BLaER1 treated with 17β-estradiol and CSF1 and Interleukin-3, amounts not matched to agents 10 nM and 100 nM (cell line): ENCODE data around the gene TPRKB.
A peak's percentile ranks its signal among the peaks of the same experiment; 100 is the strongest.
"Not testable (repeated sequence)": the region's sequence is repeated elsewhere in the genome, so short reads cannot be mapped to it uniquely, and the experiment has no call there.

ENCODE experiments used
- H3K27ac ChIP-seq, 11 experiments: shearing (Covaris generic); formaldehyde crosslinking; 2 replicates each; pipeline ENCODE4 v1.8.1; 2022
- H3K27me3 ChIP-seq, 11 experiments: shearing (Covaris generic); formaldehyde crosslinking; 2 replicates each; pipeline ENCODE4 v1.8.1; 2022
- H3K36me3 ChIP-seq, 11 experiments: shearing (Covaris generic); formaldehyde crosslinking; 2 replicates each; pipeline ENCODE4 v1.8.1; 2022
- H3K4me1 ChIP-seq, 10 experiments: shearing (Covaris generic); formaldehyde crosslinking; 2 replicates each; pipeline ENCODE4 v1.8.1; 2022
- H3K4me2 ChIP-seq, 11 experiments: shearing (Covaris generic); formaldehyde crosslinking; 2 replicates each; pipeline ENCODE4 v1.8.1; 2022
- H3K4me3 ChIP-seq, 10 experiments: shearing (Covaris generic); formaldehyde crosslinking; 2 replicates each; pipeline ENCODE4 v1.8.1; 2022
- H3K9ac ChIP-seq, 11 experiments: shearing (Covaris generic); formaldehyde crosslinking; 2 replicates each; pipeline ENCODE4 v1.8.1; 2022
- H3K9me3 ChIP-seq, 11 experiments: shearing (Covaris generic); formaldehyde crosslinking; replicated peaks in 1 of 11; 2 replicates each; pipeline ENCODE4 v1.8.1; 2022
- H4K20me1 ChIP-seq, 11 experiments: shearing (Covaris generic); formaldehyde crosslinking; 2 replicates each; pipeline ENCODE4 v1.8.1; 2022
- Cebpa-rat ChIP-seq, 11 experiments: shearing (Covaris generic); IDR thresholded peaks; 2 replicates each; pipeline ENCODE4 v1.8.1; 2022

TPRKB gene

GRCh38 chr2:73736855-73737779, at the start of gene TPRKB:
Gene TPRKB, minus strand, starts transcription at chr2:73737345. Its CDS starts 2,776 bp downstream, at chr2:73734569.
- Histone ChIP-seq H3K9me3 (peaks cover 0 to 9% (median 0%) of the 10 kb centered on the region in 11 experiments; a peak in 7 of 22 replicates), H3K4me2 (peak within 1 kb of the TSS; percentile 77 to 97 (median 88)), H3K4me3 (peak within 1 kb of the TSS; percentile 82 to 98 (median 86)), H3K4me1 (peaks cover 9 to 22% (median 15%) of the 10 kb centered on the region in 10 experiments; a peak in 18 of 20 replicates), H4K20me1 (0 out of 22 replicates have a peak, but pooled peaks cover 0 to 3% (median 0%) of the 10 kb centered on the region in 11 experiments), H3K36me3 (peaks cover 26 to 54% (median 36%) of the 10 kb centered on the region in 11 experiments), H3K27me3 (no peaks in the 10 kb centered on the region), H3K9ac (peak within 1 kb of the TSS; percentile 81 to 90 (median 87)), H3K27ac (peak within 1 kb of the TSS; percentile 70 to 88 (median 83))
- TF ChIP-seq Cebpa-rat (IDR thresholded peaks at IDR 0.05), result peak in 1 of 11 experiments; percentile 58; a peak in 2 of 22 replicates

GRCh38 chr2:73783883-73784282, 46.7 kb upstream of the TPRKB start, which contains the start of gene C2orf78:
Gene C2orf78, plus strand, starts transcription at chr2:73784183. Its CDS starts 127 bp downstream, at chr2:73784310.
- not testable (repeated sequence) for H3K4me1 ChIP-seq, H3K36me3 ChIP-seq, H4K20me1 ChIP-seq, H3K9me3 ChIP-seq, H3K4me2 ChIP-seq, H3K9ac ChIP-seq, H3K27me3 ChIP-seq, H3K4me3 ChIP-seq, H3K27ac ChIP-seq

GRCh38 chr2:73783402-73783801, 46.3 kb upstream of the TPRKB start:
- not testable (repeated sequence) for H4K20me1 ChIP-seq, H3K27ac ChIP-seq, H3K27me3 ChIP-seq, H3K9me3 ChIP-seq, H3K4me2 ChIP-seq, H3K9ac ChIP-seq, H3K36me3 ChIP-seq, H3K4me3 ChIP-seq
- H3K4me1 ChIP-seq, result peaks cover 5 to 13% (median 7%) of the 10 kb centered on the region in 10 experiments

GRCh38 chr2:73780237-73780582, 43.1 kb upstream of the TPRKB start:
- Histone ChIP-seq H3K9me3 (no peaks in the 10 kb centered on the region), H3K4me2 (peak overlapping the region; percentile 23 to 93 (median 79); a peak in 16 of 22 replicates), H3K36me3 (peaks cover 23 to 32% (median 25%) of the 10 kb centered on the region in 11 experiments), H4K20me1 (peaks cover 0 to 21% (median 0%) of the 10 kb centered on the region in 11 experiments; a peak in 9 of 22 replicates), H3K4me1 (peaks cover 11 to 27% (median 18%) of the 10 kb centered on the region in 10 experiments), H3K27ac (peak overlapping the region in 6 of 11 experiments; percentile 77 to 93 (median 87); a peak in 7 of 22 replicates), H3K9ac (peak overlapping the region; percentile 82 to 94 (median 91); a peak in 17 of 22 replicates), H3K27me3 (no peaks in the 10 kb centered on the region), H3K4me3 (peak overlapping the region; percentile 73 to 91 (median 84))
- TF ChIP-seq Cebpa-rat (IDR thresholded peaks at IDR 0.05), result no peak

GRCh38 chr2:73779467-73780236, 42.5 kb upstream of the TPRKB start, which contains the start of gene DUSP11:
Gene DUSP11, minus strand, starts transcription at chr2:73780103. Its CDS starts 129 bp downstream, at chr2:73779974.
- peak within 1 kb of the TSS; percentile 74 to 93 (median 88) for H3K27ac ChIP-seq
- no peaks in the 10 kb centered on the region for H3K27me3 ChIP-seq
- peak within 1 kb of the TSS; percentile 73 to 91 (median 84) for H3K4me3 ChIP-seq
- H3K36me3 ChIP-seq, result peaks cover 28 to 38% (median 31%) of the 10 kb centered on the region in 11 experiments
- H3K9ac ChIP-seq, result peak within 1 kb of the TSS; percentile 82 to 94 (median 91)
- peak within 1 kb of the TSS; percentile 77 to 94 (median 87) for H3K4me2 ChIP-seq
- peaks cover 11 to 27% (median 18%) of the 10 kb centered on the region in 10 experiments for H3K4me1 ChIP-seq
- H3K9me3 ChIP-seq, result no peaks in the 10 kb centered on the region
- peaks cover 0 to 21% (median 0%) of the 10 kb centered on the region in 11 experiments; a peak in 9 of 22 replicates for H4K20me1 ChIP-seq
- TF ChIP-seq Cebpa-rat (IDR thresholded peaks at IDR 0.05), result no peak

- Histone ChIP-seq H3K36me3 (peaks cover 35 to 45% (median 38%) of the 10 kb centered on the region in 11 experiments), H3K9ac (peak overlapping the region; percentile 82 to 94 (median 91)), H4K20me1 (peaks cover 0 to 21% (median 0%) of the 10 kb centered on the region in 11 experiments; a peak in 9 of 22 replicates), H3K4me2 (peak overlapping the region; percentile 77 to 94 (median 87)), H3K27ac (peak overlapping the region; percentile 74 to 93 (median 88)), H3K4me1 (peaks cover 11 to 27% (median 18%) of the 10 kb centered on the region in 10 experiments), H3K4me3 (peak overlapping the region; percentile 73 to 91 (median 84))
- H3K27me3 ChIP-seq, H3K9me3 ChIP-seq: not testable (repeated sequence)
Observed at GRCh38 chr2:73778867-73779466, 41.8 kb upstream of the TPRKB start.

GRCh38 chr2:73776869-73777519, 39.8 kb upstream of the TPRKB start:
- H3K4me2 ChIP-seq, result peak overlapping the region in 4 of 11 experiments; percentile 31 to 92 (median 66); a peak in 7 of 22 replicates
- no peak overlapping the region; a peak in 1 of 20 replicates for H3K4me3 ChIP-seq
- no peaks in the 10 kb centered on the region for H3K9me3 ChIP-seq
- H3K27me3 ChIP-seq, result no peaks in the 10 kb centered on the region
- TF ChIP-seq Cebpa-rat (IDR thresholded peaks at IDR 0.05), result no peak
- peak overlapping the region in 3 of 11 experiments; percentile 20 to 59 (median 48); a peak in 4 of 22 replicates for H3K9ac ChIP-seq
- peaks cover 55 to 64% (median 58%) of the 10 kb centered on the region in 11 experiments for H3K36me3 ChIP-seq
- peak overlapping the region in 2 of 11 experiments; percentile 31 to 37; a peak in 3 of 22 replicates for H3K27ac ChIP-seq
- peaks cover 11 to 27% (median 18%) of the 10 kb centered on the region in 10 experiments for H3K4me1 ChIP-seq
- H4K20me1 ChIP-seq, result peaks cover 0 to 27% (median 0%) of the 10 kb centered on the region in 11 experiments; a peak in 9 of 22 replicates

GRCh38 chr2:73776381-73776780, 39.2 kb upstream of the TPRKB start:
- Histone ChIP-seq H3K9ac (peak overlapping the region in 1 of 11 experiments; percentile 59; a peak in 1 of 22 replicates), H3K4me3 (no peak overlapping the region), H3K27ac (no peak overlapping the region), H3K4me1 (peaks cover 11 to 27% (median 18%) of the 10 kb centered on the region in 10 experiments), H3K9me3 (no peaks in the 10 kb centered on the region), H3K27me3 (no peaks in the 10 kb centered on the region), H4K20me1 (peaks cover 0 to 28% (median 0%) of the 10 kb centered on the region in 11 experiments; a peak in 9 of 22 replicates), H3K4me2 (peak overlapping the region in 2 of 11 experiments; percentile 56 to 77; a peak in 3 of 22 replicates), H3K36me3 (peaks cover 59 to 70% (median 64%) of the 10 kb centered on the region in 11 experiments)
- TF ChIP-seq Cebpa-rat (IDR thresholded peaks at IDR 0.05), result no peak
